PC-3 (cell line): ENCODE measurements around the gene JADE2. TPM values are rescaled to one million over a fixed set of nuclear protein-coding genes. Genes with fewer than 3 reads are reported as not detected.

Experiments
- ATAC-seq: fragments of 200-7000 bp; cut with Tn5 transposase; 2 replicates; pipeline ENCODE4 v1.9.1; 2020; ENCODE audit warnings: mild to moderate bottlenecking, moderate library complexity
- BruUV-seq: library from RNA; stranded (reverse); fragments of 400-500 nt; replicated peaks from 2 replicates; lab custom pipeline; 2021; lab: Mats Ljungman, UMichigan
- CTCF ChIA-PET: fragments of 300-600 bp; sonication (Branson Sonifier 250); formaldehyde crosslinking; loops from one replicate; lab custom pipeline; 2022; ENCODE audit warnings: antibody characterized with exemption; lab: Charles Lee
- POLR2A ChIA-PET: fragments of 300-600 bp; sonication (Branson Sonifier 250); formaldehyde crosslinking; loops from one replicate; lab custom pipeline; 2022; ENCODE audit warnings: antibody characterized with exemption; ENCODE audit not compliant: unreplicated experiment; lab: Charles Lee
- DNase-seq: peaks from one replicate; pipeline ENCODE4 v3.0.0-alpha.2; 2015
- H2AFZ ChIP-seq: fragments of 300-600 bp; sonication (generic); 2 replicates; pipeline ENCODE4 v1.6.0; 2016; ENCODE audit warnings: antibody characterized with exemption, low read length
- H3F3A ChIP-seq: fragments of 300-600 bp; sonication (generic); one replicate; pipeline ENCODE4 v1.6.0; 2017; ENCODE audit warnings: antibody characterized with exemption, low read length, control low read depth, mild to moderate bottlenecking; ENCODE audit not compliant: unreplicated experiment
- H3K27ac ChIP-seq: fragments of 300-600 bp; sonication (generic); 2 replicates; pipeline ENCODE4 v1.5.1; 2016; ENCODE audit warnings: mild to moderate bottlenecking, low read length
- H3K27me3 ChIP-seq: fragments of 300-600 bp; sonication (generic); 2 replicates; pipeline ENCODE4 v1.6.1; 2016; ENCODE audit warnings: low read length, mixed read lengths
- H3K36me3 ChIP-seq: fragments of 300-600 bp; sonication (generic); 2 replicates; pipeline ENCODE4 v1.6.1; 2016; ENCODE audit warnings: low read depth, mixed run types, low read length, mixed read lengths
- H3K4me1 ChIP-seq: fragments of 300-600 bp; sonication (generic); 2 replicates; pipeline ENCODE4 v1.5.1; 2016; ENCODE audit warnings: low read length; ENCODE audit not compliant: insufficient read depth
- H3K4me2 ChIP-seq: fragments of 300-600 bp; sonication (generic); 2 replicates; pipeline ENCODE4 v1.6.0; 2016; ENCODE audit warnings: low read length
- H3K4me3 ChIP-seq: fragments of 300-600 bp; sonication (generic); 2 replicates; pipeline ENCODE4 v1.5.1; 2016; ENCODE audit warnings: mild to moderate bottlenecking, low read length, mixed read lengths
- H3K79me2 ChIP-seq: fragments of 300-600 bp; sonication (generic); 2 replicates; pipeline ENCODE4 v1.6.1; 2017; ENCODE audit warnings: low read length, mixed read lengths
- H3K9ac ChIP-seq: fragments of 300-600 bp; sonication (generic); 2 replicates; pipeline ENCODE4 v1.6.0; 2016; ENCODE audit warnings: mild to moderate bottlenecking, low read length
- H3K9me2 ChIP-seq: fragments of 300-600 bp; sonication (generic); replicated peaks from 2 replicates; pipeline ENCODE4 v1.6.1; 2016; ENCODE audit warnings: mixed run types, low read length, mixed read lengths
- H3K9me3 ChIP-seq: fragments of 300-600 bp; sonication (generic); 2 replicates; pipeline ENCODE4 v1.6.1; 2016; ENCODE audit warnings: low read length, mixed read lengths
- H4K20me1 ChIP-seq: fragments of 300-600 bp; sonication (generic); 2 replicates; pipeline ENCODE4 v1.6.1; 2016; ENCODE audit warnings: low read length, mixed read lengths
- CTCF ChIP-seq: fragments of 300-600 bp; sonication (generic); conservative IDR thresholded peaks from 2 replicates; pipeline ENCODE4 v1.5.1; 2017; ENCODE audit warnings: antibody characterized with exemption, low read depth, mild to moderate bottlenecking, low read length
- EZH2 ChIP-seq: fragments of 300-600 bp; sonication (generic); IDR thresholded peaks from one replicate; pipeline ENCODE4 v1.6.1; 2017; ENCODE audit warnings: antibody characterized with exemption, mild to moderate bottlenecking, low read length; ENCODE audit not compliant: unreplicated experiment
- EZH2phosphoT487 ChIP-seq: fragments of 300-600 bp; sonication (generic); IDR thresholded peaks from 2 replicates; pipeline ENCODE4 v1.6.1; 2018; ENCODE audit warnings: mild to moderate bottlenecking, antibody characterized with exemption, low read length, borderline replicate concordance
- intact Hi-C: fragments of 100-400 bp; cut with micrococcal nuclease; formaldehyde crosslinking; loops from 2 replicates; pipeline ENCODE4 v1.9.0; 2023
- total RNA-seq: library from RNA; depleted of rRNA; stranded (reverse); fragments of >200 nt; gene quantifications from 2 replicates; pipeline ENCODE4 v1.2.3, GENCODE V29; 2014

JADE2 gene
- total RNA-seq, 1 experiment from 2014 or later = 33.2 TPM

GRCh38 chr5:134565791-134566740 is 40.6 kb downstream of the JADE2 start:
- Histone ChIP-seq H3K36me3 (peaks cover 19% of the 10 kb centered on the region; the same call in 1 of the 2 replicates), H3K27me3 (no peaks in the 10 kb centered on the region), H3K4me1 (no peaks in the 10 kb centered on the region), H3F3A (no peaks in the 10 kb centered on the region), H4K20me1 (no peaks in the 10 kb centered on the region), H2AFZ (no peak overlapping the region), H3K4me2 (no peak overlapping the region), H3K9me3 (no peaks in the 10 kb centered on the region), H3K79me2 (no peaks in the 10 kb centered on the region), H3K9ac (no peak overlapping the region), H3K27ac (no peak overlapping the region), H3K9me2 (no peaks in the 10 kb centered on the region), H3K4me3 (no peak overlapping the region)
- ChIA-PET POLR2A (no interaction called here), CTCF (interaction anchor here (0.7 kb wide), 1 partner anchor 217 kb away, joined by 3 read pairs; no protein-coding TSS in a partner anchor)
- BruUV-seq = no TSS peak
- ATAC-seq (no peak), DNase-seq (no peak)
- TF ChIP-seq EZH2phosphoT487 (no peak), EZH2 (no peak), CTCF (no peak)
- intact Hi-C loops = no loop called here

- Histone ChIP-seq H3K79me2 (no peaks in the 10 kb centered on the region), H3K4me2 (no peak overlapping the region), H2AFZ (no peak overlapping the region), H3F3A (no peaks in the 10 kb centered on the region), H3K27ac (no peak overlapping the region), H3K4me3 (no peak overlapping the region), H3K9me2 (no peaks in the 10 kb centered on the region), H3K9ac (no peak overlapping the region), H3K9me3 (no peaks in the 10 kb centered on the region), H4K20me1 (no peaks in the 10 kb centered on the region), H3K27me3 (no peaks in the 10 kb centered on the region), H3K4me1 (no peaks in the 10 kb centered on the region), H3K36me3 (peaks cover 19% of the 10 kb centered on the region; the same call in 1 of the 2 replicates)
- TF ChIP-seq EZH2 (no peak), EZH2phosphoT487 (no peak), CTCF (no peak)
- DNase-seq = no peak
- ATAC-seq = no peak
- intact Hi-C loops = no loop called here
- ChIA-PET POLR2A (no interaction called here), CTCF (no interaction called here)
- no TSS peak for BruUV-seq
These were observed 41.3 kb downstream of the JADE2 start for GRCh38 chr5:134566741-134567221.
